Nasal cavity respiratory epithelium epithelial cell of viscerocranial mucosa (primary cell): ENCODE measurements around the gene PGAM4. TPM values are rescaled to one million over a fixed set of nuclear protein-coding genes. Genes with fewer than 3 reads are reported as not detected.

Source experiments
- total RNA-seq: library from RNA; depleted of rRNA; stranded (reverse); fragments of >200 nt; gene quantifications from 2 replicates; pipeline ENCODE4 v1.2.3, GENCODE V29; 2014

Gene PGAM4
- not detected in 2 replicates for total RNA-seq

DNA sequence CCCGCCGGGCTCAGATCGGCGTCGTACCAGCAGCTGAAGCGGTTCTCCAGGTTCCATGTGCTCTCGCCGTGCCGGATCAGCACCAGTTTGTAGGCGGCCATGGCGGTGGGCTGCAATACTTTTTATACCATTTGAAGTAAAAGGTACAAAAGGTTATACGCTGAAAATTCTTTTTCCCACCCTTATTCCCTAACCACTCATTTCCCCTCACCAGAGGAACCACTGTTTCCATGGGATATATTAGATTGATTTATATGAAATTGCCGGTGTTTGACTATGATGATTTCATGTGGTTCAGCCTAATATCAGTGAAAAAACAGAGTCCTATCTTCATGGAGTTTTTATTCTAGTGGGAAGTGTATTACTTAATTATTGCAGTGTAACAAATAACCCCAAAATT, at the start of gene PGAM4:
Gene PGAM4, minus strand, starts transcription at position 101 of the 400 bp plus-strand sequence. Its CDS starts 0 bp downstream, at position 101.

Other genes with a start within 250 kb of the PGAM4 start
- 47.8 and 77.1 TPM in 2 replicates for gene ATRX, start 183.4 kb downstream of the PGAM4 start, total RNA-seq
- gene MAGT1, start 74.2 kb downstream of the PGAM4 start, total RNA-seq = 102 and 121 TPM in 2 replicates
- gene COX7B, start 70.2 kb downstream of the PGAM4 start, total RNA-seq = 176 and 261 TPM in 2 replicates
- gene ATP7A, start 58.9 kb downstream of the PGAM4 start, total RNA-seq = 4.8 and 10.5 TPM in 2 replicates
- gene PGK1, start 134.6 kb upstream of the PGAM4 start, total RNA-seq = 160 and 470 TPM in 2 replicates
- gene TAF9B, start 170.0 kb upstream of the PGAM4 start, total RNA-seq = 4.4 and 5.3 TPM in 2 replicates